Stimulated activated CD4-positive, alpha-beta T cell treated with anti-CD3 and anti-CD28 coated beads, Interleukin-12 subunit alpha, Interleukin-12 subunit beta, amount 100 ng/mL, for 48 hours (primary cell): ENCODE results near the gene ADGRB3.
A peak's percentile ranks its signal among the peaks of the same experiment; 100 is the strongest.
"Not testable (repeated sequence)": the region's sequence is repeated elsewhere in the genome, so short reads cannot be mapped to it uniquely, and the experiment has no call there.

Experiments
- DNase-seq, 3 donors: peaks; one replicate each; pipeline ENCODE4 v3.0.0-alpha.2; 2020; ENCODE audit warnings: low read depth in 2 of 3, low spot score in 1 of 3

The ADGRB3 gene

DNA sequence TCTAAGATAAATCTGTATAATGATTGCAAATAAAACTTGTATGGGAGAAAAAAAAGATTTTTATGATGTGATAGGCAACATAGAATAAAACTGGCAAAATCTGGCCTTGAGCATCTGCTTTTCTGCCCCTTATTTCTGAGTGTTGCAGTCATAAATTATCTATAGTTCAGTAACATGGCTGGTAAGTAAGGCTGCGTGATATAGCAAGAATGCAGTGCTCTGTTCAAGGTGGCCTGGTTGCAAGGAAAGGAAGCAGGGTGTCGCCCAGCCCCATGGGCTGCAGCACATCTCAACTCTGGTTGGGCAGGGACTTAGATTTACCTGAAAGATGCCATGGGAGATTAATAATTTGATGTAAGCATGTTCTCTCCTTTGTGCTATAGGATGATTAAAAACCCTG, 582.3 kb downstream of the ADGRB3 start:
- DNase-seq = no peak

- DNase-seq = no peak
Measured at GRCh38 chr6:69220375-69220774, 585.3 kb downstream of the ADGRB3 start.

GRCh38 chr6:69232008-69232407, 596.9 kb downstream of the ADGRB3 start:
- DNase-seq = no peak

DNA sequence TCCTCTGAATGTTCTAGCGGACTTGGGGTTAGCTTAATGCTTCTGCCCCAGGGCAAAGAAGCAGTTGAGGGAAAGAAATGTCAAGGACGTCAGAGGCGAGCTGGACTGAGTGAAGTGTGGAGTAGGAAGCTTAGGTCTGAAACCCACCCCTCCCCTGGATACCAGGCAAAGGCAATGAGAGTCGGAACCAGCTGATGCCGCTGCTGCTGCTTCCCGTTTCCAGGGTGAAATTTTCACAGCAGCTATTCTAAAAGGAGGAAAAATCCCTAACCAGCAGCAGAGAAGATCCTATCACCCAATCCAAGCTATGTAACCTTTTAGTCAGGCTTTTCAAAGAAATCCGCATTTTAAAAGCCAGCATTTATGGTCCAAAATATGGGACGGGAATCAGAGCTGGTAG, 597.4 kb downstream of the ADGRB3 start:
- no peak for DNase-seq

- peak; percentile 4 to 40 (median 29) for DNase-seq
Measured at GRCh38 chr6:69232911-69233448, 597.9 kb downstream of the ADGRB3 start.

- no peak for DNase-seq
Measured at GRCh38 chr6:69238067-69238466, 603.0 kb downstream of the ADGRB3 start.

- DNase-seq = no peak
Measured at GRCh38 chr6:69246983-69247382, 611.9 kb downstream of the ADGRB3 start.

GRCh38 chr6:69261010-69261409, 625.9 kb downstream of the ADGRB3 start:
- DNase-seq = no peak

DNA sequence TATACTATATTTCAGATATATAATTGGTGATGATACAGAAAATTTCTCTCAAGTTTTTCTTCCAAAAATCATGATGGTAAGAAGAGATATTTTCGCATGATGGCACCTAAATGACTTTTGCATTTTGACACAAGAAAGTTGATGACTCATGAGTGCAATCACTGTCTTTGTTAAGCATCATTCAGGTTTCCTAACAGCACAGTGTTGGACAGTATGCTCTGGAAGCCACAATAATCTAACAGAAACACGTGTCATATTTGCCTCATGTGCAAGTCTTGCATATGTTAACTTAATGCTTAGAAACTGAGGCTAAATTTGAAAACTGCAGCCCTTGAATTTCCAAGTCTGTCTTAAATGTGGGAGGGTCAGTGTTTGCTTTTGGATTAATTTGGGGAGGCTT, 628.2 kb downstream of the ADGRB3 start:
- no peak for DNase-seq

GRCh38 chr6:69265090-69265489, 630.0 kb downstream of the ADGRB3 start:
- DNase-seq = no peak

DNA sequence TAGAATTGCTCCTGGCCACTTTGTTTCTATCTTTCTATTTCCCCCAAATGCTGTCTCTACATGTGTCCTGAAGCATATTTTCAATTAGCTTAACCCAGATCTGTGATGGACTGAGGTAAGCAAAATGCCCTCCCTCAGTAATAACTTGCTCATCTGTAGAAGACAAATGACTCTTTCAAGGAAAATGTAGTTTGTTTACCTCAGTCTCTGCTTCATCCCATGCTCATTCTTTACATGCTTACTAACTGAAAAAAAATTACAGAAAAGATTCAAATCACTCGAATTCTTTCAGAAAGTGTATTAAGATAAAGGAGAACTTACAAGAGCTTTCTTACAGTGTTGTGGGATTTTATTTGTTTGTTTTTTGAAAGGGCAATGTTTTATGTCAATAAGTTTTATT, 630.6 kb downstream of the ADGRB3 start:
- no peak for DNase-seq

GRCh38 chr6:69276204-69276603, 641.1 kb downstream of the ADGRB3 start:
- no peak for DNase-seq

- no peak for DNase-seq
Measured at GRCh38 chr6:69279805-69280204, 644.7 kb downstream of the ADGRB3 start.

- DNase-seq = no peak
Measured at GRCh38 chr6:69280858-69281257, 645.8 kb downstream of the ADGRB3 start.

DNA sequence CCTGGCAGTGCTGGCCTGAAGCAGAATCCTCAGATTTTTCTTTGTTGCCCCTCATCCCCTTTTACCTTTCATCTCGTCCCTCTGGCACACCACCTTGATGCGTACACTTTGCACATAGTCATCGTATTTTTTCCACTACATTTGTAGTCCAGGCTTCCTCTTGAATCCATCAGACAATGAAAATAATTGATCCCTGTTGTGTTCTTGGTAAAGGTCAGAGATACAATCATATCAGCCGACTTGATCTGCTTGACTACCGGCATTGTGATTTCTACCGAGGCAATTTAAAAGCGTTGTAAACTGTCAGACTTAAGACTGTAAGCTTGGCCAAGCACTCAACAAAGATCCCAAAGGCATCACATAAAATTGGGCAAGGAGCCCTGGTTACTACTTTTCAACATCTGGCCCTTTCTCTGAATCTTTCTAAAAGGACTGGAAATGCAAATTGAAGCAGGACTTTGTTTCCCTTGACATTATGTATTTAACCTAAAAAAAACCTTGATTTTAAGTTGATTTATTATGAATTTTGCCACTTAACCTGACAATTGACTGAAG, 649.2 kb downstream of the ADGRB3 start:
- DNase-seq = no peak

GRCh38 chr6:69285054-69285453, 650.0 kb downstream of the ADGRB3 start:
- DNase-seq = no peak

DNA sequence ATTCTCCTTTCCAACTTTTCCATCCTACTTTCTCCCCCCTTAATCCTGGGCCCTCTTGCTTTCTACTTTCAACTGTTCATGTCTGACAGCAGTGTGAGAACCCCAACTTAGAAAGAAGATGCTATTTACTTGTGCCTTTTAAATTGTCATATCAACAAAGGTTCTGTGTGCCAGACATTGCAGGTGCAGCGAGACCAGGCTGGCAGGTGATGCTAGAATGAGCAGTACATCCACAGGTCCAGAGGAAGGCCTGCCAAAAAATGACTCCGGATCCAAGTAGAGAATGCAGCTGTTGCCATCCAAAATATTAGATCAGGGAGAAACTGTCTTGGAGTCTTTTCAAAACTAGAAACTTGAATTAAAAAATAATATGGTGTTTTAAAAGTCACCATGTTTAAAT, 651.2 kb downstream of the ADGRB3 start:
- no peak for DNase-seq

DNA sequence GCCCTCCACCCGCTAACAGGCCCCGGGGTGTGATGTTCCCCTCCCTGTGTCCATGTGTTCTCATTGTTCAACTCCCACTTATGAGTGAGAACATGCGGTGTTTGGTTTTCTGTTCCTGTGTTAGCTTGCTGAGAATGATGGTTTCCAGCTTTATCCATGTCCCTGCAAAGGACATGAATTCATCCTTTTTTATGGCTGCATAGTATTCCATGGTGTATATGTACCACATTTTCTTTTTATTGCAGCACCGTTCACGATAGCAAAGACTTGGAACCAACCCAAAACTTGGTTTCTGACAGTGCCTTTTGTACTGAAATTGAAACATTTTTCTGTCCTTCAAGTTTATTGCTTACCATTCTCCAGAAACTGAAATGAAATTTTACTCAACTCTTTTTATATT, 653.1 kb downstream of the ADGRB3 start:
- not testable (repeated sequence) for DNase-seq

DNA sequence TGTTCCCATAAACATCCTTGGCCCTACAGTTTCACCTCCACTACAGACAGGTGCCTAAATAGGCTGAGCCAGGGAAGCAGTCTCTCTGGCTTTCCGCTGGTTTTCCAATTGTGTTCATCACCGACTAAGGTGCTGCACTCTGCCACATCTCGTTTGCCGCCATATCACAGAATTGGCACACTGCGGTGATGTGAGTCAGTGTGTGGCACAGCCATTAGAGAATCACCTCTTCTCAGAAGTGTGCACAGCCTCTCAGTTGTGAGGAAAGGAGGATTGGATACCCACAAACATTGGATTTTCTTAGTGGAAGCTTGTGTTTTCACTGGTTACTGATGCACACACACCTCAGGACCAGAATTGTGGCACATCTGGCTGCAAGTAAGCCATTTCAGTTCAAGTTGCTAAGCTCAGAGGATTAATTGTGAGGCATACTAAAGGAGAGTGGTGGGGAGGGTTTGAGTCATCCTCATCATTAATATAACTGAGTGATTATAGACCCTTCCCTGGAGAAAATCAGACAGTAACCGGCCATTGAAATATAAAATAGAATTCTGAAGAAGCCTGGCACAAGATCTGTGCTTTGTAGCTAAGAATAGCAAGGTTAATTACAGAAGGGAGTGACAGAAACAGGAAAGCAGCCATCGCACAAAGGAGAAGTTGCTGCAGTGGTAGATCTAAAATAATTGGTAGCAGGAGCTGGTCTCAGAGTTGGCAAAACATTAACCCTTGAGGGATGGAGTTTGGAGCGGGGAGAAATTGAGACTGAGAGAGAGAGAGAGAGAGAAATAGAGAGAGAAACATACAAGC, 654.8 kb downstream of the ADGRB3 start:
- no peak for DNase-seq

- no peak for DNase-seq
Measured at GRCh38 chr6:69293471-69293870, 658.4 kb downstream of the ADGRB3 start.

DNA sequence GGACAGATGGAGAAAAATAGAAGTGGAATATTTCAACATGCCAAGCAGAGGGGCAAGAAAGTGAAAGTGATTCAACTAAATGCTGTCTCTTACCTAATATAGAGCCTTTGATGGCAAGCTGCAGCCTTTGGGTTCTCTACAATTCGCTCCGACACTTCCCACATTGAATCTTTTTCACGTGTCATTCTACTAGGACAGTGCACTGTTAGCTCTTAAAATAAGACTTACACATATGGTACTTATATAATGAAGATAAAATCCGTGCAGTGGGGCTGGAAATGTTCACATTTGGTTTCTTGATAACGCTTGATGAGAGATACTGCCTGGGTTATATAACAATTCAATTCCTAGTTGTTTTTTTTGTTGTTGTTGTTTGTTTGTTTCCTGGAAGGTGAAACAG, 659.3 kb downstream of the ADGRB3 start:
- no peak for DNase-seq

DNA sequence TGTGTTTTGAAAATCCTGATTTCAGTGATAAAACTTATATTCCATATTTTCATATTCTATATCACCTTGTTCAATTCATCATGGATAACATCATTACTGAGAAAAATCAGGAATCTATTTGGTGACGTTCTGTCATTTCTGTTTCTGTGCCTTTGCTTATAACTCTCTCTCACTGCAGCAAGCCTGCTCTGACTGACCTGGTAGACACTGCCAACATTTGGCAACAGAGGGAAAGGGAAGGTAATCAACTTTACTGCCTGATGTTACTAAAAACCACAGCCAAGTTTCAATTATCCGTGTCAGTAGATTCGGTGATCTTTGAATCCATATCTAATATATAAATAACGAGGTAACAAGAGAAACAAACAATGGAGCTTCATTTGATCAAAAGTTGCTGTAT, 659.8 kb downstream of the ADGRB3 start:
- no peak for DNase-seq

GRCh38 chr6:69303382-69303781, 668.3 kb downstream of the ADGRB3 start:
- no peak for DNase-seq
